Renal cortical epithelial cell (primary cell): Measurements from ENCODE around the gene SPRN. TPM values are rescaled to one million over a fixed set of nuclear protein-coding genes. Genes with fewer than 3 reads are reported as not detected.

Source experiments
- DNase-seq: peaks from one replicate; pipeline ENCODE4 v3.0.0-alpha.2; 2011; ENCODE audit warnings: low read depth
- total RNA-seq: library from RNA; depleted of rRNA; stranded (reverse); fragments of >200 nt; gene quantifications from 2 replicates; pipeline ENCODE4 v1.2.3, GENCODE V29; 2014

Gene SPRN
- total RNA-seq, 1 donor from 2014 or later: 0.35 TPM

- DNase-seq: no peak
Measured at GRCh38 chr10:133405844-133406527, 18.4 kb downstream of the SPRN start.

GRCh38 chr10:133405272-133405671, 19.2 kb downstream of the SPRN start:
- peak; percentile 32 for DNase-seq

GRCh38 chr10:133403784-133404183, 20.6 kb downstream of the SPRN start:
- DNase-seq: no peak

GRCh38 chr10:133403359-133403758, 21.1 kb downstream of the SPRN start:
- DNase-seq: no peak

- no peak for DNase-seq
Measured at GRCh38 chr10:133401981-133402725, 22.3 kb downstream of the SPRN start.

GRCh38 chr10:133401500-133401899, 22.9 kb downstream of the SPRN start:
- DNase-seq: no peak

GRCh38 chr10:133400624-133401424, 23.6 kb downstream of the SPRN start:
- DNase-seq: no peak

- no peak for DNase-seq
Measured at GRCh38 chr10:133399123-133399601, 25.3 kb downstream of the SPRN start.

- DNase-seq: no peak
Measured at GRCh38 chr10:133397938-133398337, 26.5 kb downstream of the SPRN start.

- no peak for DNase-seq
Measured at GRCh38 chr10:133396035-133396624, 28.3 kb downstream of the SPRN start.

- DNase-seq: no peak
Measured at GRCh38 chr10:133394801-133395221, 29.6 kb downstream of the SPRN start.

- DNase-seq: peak; percentile 70
Measured at GRCh38 chr10:133394064-133394663, 30.3 kb downstream of the SPRN start, which contains the start of gene MTG1. Gene MTG1 (plus strand): TSS chr10:133394157. CDS start chr10:133394221, 64 bp downstream.

- DNase-seq: peak; percentile 17
Measured at GRCh38 chr10:133393401-133394063, 30.9 kb downstream of the SPRN start.

- no peak for DNase-seq
Measured at GRCh38 chr10:133391761-133392518, 32.5 kb downstream of the SPRN start.

GRCh38 chr10:133391249-133391635, 33.2 kb downstream of the SPRN start:
- no peak for DNase-seq

- no peak for DNase-seq
Measured at GRCh38 chr10:133390597-133391248, 33.7 kb downstream of the SPRN start.

GRCh38 chr10:133388973-133389818, 35.2 kb downstream of the SPRN start:
- DNase-seq: no peak

GRCh38 chr10:133388236-133388972, 36.0 kb downstream of the SPRN start:
- DNase-seq: no peak
